ENCODE data around the gene LONP1.

- no peak for TF ChIP-seq SP1 (IDR thresholded peaks at IDR 0.05)
- no peak for TF ChIP-seq ELF4 (IDR thresholded peaks at IDR 0.05)
- TF ChIP-seq LEF1 (IDR thresholded peaks at IDR 0.05; ENCODE audit: borderline replicate concordance), result no peak
- no peak for TF ChIP-seq NFRKB (IDR thresholded peaks at IDR 0.05)
- TF ChIP-seq CTBP1 (IDR thresholded peaks at IDR 0.05; ENCODE audit: borderline replicate concordance), result no peak
- TF ChIP-seq PKNOX1 (IDR thresholded peaks at IDR 0.05), result no peak
- no peak for TF ChIP-seq SUZ12 (IDR thresholded peaks at IDR 0.05)
- TF ChIP-seq FOXM1 (IDR thresholded peaks at IDR 0.05; ENCODE audit: borderline replicate concordance), result no peak
- no peak for TF ChIP-seq BHLHE40 (IDR thresholded peaks at IDR 0.05; ENCODE audit: borderline replicate concordance)
- TF ChIP-seq FOXK2 (IDR thresholded peaks at IDR 0.05), result no peak
- no peak for TF ChIP-seq ARNT (IDR thresholded peaks at IDR 0.05)
- no peak for TF ChIP-seq FOXA1 (IDR thresholded peaks at IDR 0.05)
- TF ChIP-seq TARDBP (IDR thresholded peaks at IDR 0.05), result no peak
- TF ChIP-seq L3MBTL2 (conservative IDR thresholded peaks at IDR 0.05), result no peak
Measured at GRCh38 chr19:5707576-5708575, 12.1 kb downstream of the LONP1 start.
